Measurements from ENCODE around the gene SCART1. TPM values are rescaled to one million over a fixed set of nuclear protein-coding genes. Genes with fewer than 3 reads are reported as not detected.
"Not testable (repeated sequence)": the region's sequence is repeated elsewhere in the genome, so short reads cannot be mapped to it uniquely, and the experiment has no call there.

The SCART1 gene
- total RNA-seq, 1 experiment from 2014 or later: 0.20 TPM

DNA sequence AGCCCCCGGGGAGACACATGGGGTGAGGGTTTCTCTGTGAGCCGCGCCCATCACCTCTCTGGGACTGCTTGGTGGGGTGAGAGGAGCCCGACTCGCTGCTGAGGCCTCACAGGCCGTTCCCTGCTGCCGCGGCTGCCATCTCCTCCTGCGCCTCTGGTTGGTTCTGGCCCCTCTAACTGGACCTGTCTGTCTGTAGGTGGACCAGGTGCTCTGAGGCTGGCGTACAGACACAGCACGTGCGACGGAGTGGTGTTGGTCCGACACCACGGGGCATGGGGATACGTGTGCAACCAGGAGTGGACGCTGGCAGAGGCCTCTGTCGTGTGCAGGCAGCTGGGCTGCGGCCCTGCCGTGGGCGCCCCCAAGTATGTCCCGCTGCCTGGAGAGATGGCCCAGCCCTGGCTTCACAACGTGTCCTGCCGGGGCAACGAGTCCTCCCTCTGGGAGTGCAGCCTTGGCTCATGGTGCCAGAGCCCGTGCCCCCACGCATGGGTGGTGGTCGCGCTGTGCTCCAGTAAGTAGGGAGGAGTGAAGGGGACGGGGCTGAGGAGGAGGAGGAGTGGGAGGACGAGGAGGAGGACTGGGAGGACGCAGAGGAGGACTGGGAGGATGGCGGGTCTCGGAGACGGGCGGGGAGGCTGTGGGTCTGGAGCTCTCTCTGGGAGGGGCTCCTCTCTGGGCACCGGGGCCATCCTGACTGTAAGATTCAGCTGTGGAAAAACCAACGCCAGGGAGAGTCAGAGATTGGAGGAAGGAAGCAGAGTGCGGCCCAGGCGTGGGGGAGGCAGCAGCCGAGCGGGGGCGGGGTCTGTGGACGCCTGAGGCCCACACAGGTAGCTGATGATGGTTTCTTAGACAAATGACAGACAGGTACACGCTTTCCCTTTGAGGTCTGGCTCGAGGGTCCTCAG lies 2.6 kb downstream of the SCART1 start:
- DNase-seq (ENCODE audit: low read depth): no peak

DNA sequence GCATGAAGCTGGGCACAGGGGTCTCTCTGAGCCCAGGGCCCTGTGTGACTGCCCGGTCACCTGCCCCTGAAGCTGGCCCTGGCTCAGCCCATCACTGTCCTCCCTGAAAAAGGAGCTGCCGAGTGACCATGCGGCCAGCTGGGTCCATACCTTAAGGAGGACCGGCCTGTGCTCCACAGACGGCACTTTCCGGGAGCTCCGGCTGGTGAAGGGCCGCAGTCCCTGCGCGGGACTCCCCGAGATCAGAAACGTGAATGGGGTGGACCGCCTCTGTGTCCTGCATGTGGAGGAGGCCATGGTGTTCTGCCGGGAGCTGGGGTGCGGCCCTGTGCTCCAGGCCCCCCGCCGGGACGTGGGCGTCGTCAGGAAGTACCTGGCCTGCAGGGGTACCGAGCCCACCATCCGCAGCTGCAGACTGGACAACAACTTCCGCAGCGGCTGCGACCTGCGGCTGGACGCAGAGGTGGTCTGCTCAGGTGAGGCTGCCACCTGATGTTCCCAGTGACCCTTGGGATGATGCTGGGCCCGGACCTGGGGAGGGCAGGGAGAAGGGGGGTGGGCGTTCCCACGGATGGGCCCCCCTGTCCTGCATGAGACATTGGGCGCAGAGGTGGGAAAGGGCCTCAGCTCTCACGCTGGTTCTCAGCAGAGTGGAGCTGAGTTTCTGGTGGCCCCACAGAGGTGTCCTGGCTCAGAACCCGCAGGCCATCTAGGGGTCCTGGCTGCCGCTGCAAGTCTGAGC lies 3.5 kb downstream of the SCART1 start:
- DNase-seq (ENCODE audit: low read depth): no peak

- DNase-seq (ENCODE audit: low read depth): no peak
Observed at GRCh38 chr10:133458021-133458709, 4.4 kb downstream of the SCART1 start.

DNA sequence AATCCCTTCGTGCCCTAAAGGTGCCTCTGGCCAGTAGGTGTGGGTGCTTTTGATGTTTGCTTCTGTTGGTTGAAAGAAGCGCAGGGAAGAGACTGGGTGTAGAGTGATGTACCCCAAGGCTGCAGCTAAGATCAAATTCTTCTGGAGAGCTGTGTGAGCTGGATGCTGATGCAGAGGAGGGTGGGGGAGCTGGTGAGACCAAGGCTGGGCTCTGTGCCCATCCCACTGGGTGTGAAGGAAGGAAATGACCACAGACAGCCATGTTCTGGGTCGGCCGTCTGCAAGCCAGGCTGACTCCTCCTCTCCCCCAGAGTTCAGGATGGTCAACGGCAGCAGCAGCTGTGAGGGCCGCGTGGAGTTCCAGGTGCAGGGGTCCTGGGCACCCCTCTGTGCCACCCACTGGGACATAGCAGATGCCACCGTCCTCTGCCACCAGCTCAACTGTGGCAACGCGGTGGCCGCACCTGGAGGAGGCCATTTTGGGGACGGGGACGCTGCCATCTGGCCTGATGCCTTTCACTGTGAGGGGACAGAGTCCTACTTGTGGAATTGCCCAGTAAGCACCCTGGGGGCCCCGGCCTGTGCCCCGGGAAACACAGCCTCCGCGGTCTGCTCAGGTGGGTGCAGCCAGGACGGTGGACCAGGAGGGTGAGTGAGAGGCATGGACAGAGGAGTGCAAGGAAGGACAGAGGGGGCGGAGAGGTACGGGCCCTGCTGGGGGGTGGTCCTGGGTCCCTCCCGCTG lies 5.1 kb downstream of the SCART1 start:
- no peak for DNase-seq (ENCODE audit: low read depth)

DNA sequence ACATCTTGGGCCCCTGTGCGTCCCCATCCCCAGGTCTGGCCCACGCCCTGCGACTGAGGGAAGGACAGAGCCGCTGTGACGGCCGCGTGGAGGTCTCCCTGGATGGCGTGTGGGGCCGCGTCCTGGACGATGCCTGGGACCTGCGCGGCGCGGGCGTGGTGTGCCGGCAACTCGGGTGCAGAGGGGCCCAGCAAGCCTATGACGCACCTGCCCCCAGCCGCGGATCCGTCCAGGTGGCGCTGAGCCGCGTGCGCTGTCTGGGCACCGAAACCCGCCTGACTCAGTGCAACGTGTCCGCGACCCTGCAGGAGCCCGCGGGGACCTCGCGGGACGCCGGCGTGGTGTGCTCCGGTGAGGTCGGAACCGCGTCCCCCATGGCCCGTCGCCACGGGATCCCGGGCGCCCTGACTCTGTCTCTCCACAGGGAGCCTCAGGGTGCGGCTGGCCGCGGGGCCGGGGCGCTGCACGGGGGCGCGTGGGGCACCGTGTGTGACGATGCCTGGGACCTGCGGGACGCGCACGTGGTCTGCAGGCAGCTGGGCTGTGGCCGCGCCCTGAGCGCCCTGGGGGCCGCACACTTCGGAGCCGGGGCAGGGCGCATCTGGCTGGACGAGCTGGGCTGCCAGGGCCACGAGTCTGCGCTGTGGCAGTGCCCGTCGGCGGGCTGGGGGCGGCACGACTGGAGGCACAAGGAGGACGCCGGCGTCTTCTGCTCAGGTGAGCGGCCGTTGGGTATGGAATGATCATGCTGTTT lies 5.9 kb downstream of the SCART1 start:
- DNase-seq (ENCODE audit: low read depth): no peak

DNA sequence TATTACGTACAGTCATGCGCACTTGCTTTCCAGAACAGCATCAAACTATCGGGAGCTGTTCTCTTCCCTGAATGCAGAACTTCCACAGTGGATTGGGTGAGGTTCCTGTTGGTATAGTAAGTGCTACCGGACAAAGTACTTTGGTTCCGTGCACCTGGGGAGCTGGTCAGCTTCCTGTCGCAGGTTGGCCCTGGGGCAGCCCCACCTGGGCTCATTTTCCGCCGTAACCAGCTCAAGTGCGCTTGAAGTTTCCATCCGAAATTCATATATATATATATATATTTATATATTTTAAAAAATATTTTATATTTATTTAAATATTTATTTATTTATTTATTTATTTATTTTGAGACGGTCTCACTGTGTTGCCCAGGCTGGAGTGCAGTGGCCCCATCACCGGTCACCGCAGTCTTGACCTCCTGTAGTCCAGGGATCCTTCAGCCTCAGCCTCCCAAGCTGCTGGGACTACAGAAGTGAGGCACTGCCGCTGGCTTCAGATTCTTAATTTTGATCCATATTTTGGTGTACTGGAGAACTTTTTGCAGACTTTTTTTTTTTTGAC lies 6.5 kb downstream of the SCART1 start:
- no peak for DNase-seq (ENCODE audit: low read depth)

DNA sequence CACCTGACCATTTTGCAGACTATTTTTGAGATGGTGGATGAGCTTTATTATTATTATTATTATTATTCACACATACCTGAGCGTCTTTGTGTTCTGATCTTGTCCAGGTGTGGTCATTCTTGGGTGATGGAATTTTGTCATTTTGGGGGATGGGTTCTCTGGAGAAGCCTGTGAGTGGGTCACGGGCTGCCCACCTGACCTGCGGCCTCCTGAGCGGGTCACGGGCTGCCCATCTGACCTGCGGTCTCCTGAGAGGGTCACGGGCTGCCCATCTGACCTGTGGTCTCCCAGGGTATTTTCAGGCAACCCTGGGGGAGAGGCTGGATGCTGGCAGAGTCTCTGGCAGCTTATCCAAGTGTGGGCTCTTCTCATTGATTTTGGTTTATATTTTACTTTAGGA lies 7.3 kb downstream of the SCART1 start:
- no peak for DNase-seq (ENCODE audit: low read depth)

GRCh38 chr10:133461841-133462240 lies 8.1 kb downstream of the SCART1 start:
- DNase-seq (ENCODE audit: low read depth): no peak

DNA sequence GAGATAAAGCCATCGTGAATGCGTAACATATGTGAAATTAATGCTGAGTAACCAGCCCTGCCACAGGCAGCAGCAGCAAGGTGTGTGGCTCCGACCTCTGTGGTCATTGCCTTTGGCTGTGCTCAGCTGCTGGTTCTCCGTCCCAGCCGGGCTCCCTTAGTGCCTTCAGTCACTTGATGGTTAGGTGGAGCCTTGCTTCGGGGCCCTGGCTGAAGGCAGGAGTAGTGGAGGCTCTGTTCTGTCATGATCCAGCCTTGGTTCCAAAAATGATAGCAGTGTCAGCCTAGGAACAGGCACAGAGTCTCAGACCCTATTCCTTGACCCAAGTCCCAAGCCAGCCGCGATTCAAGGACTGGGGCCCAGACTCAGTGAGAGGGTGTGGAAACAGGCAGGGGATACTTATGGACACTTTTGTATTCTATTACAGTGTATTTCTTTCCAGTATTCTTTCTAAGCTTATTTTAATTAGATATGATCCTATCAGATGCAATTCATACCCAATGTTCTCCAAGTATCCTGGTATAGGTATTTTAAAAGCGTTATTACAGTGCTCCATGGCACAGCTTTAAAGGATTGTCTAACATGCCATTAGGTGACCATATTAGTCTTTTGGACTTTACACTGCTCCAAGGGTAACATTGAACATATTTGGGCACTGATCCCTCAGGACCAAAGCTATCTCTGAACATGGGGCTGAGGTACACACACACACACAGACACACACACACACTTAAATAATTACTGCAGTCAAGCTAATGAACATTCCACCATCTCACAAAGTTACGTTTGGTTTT lies 9.0 kb downstream of the SCART1 start:
- DNase-seq (ENCODE audit: low read depth): no peak

GRCh38 chr10:133464582-133465031 lies 10.9 kb downstream of the SCART1 start:
- no peak for DNase-seq (ENCODE audit: low read depth)

- no peak for DNase-seq (ENCODE audit: low read depth)
Observed at GRCh38 chr10:133465191-133465949, 11.6 kb downstream of the SCART1 start.

- no peak for DNase-seq (ENCODE audit: low read depth)
Observed at GRCh38 chr10:133465950-133466474, 12.3 kb downstream of the SCART1 start.

DNA sequence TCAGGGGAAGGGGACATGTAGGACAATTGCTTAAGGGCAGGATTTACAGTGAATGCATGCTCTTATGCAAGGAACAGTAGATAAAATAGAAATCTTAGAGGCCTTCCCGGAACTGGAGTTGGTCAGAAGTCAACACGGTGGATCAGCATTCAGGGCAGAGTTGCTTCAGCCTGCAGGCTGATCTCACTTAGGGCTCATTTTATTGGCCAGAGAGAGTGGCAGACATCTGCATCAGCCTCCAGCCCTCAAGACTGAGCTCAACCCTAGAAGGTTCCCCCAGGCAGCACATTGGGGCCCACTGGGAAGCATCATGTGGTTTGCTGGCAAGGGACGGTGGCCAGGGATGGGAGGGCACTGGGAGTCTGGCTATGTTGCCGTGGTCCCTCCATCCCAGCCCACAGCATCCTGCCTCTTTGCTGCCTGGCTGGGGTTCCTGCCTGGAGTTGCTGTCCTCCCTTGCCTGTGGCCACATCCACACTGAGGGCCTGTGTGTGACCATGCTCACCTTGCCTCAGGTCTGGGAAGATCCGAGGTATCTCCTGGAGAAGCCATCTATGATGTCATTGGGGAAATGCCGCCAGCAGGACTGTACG lies 13.0 kb downstream of the SCART1 start:
- DNase-seq (ENCODE audit: low read depth): no peak

- no peak for DNase-seq (ENCODE audit: low read depth)
Observed at GRCh38 chr10:133467286-133467911, 13.7 kb downstream of the SCART1 start.

DNA sequence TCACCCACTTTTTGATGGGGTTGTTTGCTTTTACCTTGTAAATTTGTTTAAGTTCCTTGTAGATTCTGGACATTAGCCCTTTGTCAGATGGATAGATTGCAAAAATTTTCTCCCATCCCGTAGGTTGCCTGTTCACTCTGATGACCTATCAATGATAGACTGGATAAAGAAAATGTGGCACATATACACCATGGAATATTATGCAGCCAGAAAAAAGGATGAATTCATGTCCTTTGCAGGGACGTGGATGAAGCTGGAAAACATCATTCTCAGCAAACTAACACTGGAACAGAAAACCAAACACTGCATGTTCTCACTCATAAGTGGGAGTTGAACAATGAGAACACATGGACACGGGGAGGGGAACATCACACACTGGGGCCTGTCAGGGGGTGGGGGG lies 15.5 kb downstream of the SCART1 start:
- not testable (repeated sequence) for DNase-seq (ENCODE audit: low read depth)

DNA sequence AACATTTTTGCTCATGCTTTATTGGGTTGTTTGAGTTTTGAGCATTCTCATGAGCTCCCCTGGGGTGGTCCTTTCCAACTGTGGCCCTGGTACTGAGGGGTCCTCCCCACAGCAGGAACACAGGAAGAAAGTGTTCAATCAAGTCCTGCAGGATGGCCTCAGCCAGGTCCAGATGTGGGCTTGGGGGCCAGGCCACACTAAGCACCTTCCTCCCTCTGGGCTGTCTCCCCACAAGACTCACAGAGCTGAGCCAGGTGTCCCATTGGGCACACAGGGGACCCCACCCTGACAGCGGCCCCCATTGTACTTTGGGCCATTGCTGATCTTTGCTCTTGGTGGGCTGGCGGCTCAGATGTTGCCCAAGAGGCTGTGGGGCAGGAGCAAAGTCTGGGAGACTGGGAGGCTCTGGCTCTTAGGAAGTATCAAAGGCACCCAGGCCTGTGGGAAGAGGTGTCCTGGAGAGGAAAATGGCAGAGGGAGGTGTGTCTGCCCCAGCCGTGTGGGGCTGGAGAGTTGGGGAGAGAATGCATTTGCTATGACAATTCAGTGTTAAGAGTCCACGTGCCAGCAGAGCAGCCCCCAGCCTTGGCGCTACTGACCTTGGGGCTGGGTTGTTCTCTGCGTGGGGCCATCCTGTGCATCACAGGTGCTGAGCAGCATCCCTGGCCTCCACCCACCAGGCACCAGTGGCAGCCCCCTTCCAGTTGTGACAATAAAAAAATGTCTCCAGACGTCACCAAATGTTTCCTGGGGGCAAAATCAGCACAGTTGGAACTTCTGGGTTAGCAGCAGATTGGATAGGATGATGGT lies 17.8 kb downstream of the SCART1 start:
- no peak for DNase-seq (ENCODE audit: low read depth)

GRCh38 chr10:133473270-133473669 lies 19.5 kb downstream of the SCART1 start:
- no peak for DNase-seq (ENCODE audit: low read depth)
